SJCRH30 (cell line): ENCODE results near the gene FHIT. TPM values are rescaled to one million over a fixed set of nuclear protein-coding genes. Genes with fewer than 3 reads are reported as not detected.

Source experiments
- DNase-seq, 2 experiments: peaks; one replicate each; pipeline ENCODE4 v3.0.0-alpha.2; 2015 to 2020
- H3K27ac ChIP-seq: fragments of 250-450 bp; sonication (Bioruptor Pico); 2 replicates; pipeline ENCODE4 v1.5.1; 2020; ENCODE audit warnings: mild to moderate bottlenecking, moderate library complexity
- H3K27me3 ChIP-seq: fragments of 250-450 bp; sonication (Bioruptor Pico); 2 replicates; pipeline ENCODE4 v1.5.1; 2020; ENCODE audit warnings: mild to moderate bottlenecking, moderate library complexity
- H3K36me3 ChIP-seq: fragments of 250-450 bp; sonication (Bioruptor Pico); 2 replicates; pipeline ENCODE4 v1.5.1; 2020; ENCODE audit warnings: mild to moderate bottlenecking, moderate library complexity
- H3K4me1 ChIP-seq: fragments of 250-450 bp; sonication (Bioruptor Pico); 2 replicates; pipeline ENCODE4 v1.5.1; 2020; ENCODE audit warnings: mild to moderate bottlenecking, moderate library complexity
- H3K4me3 ChIP-seq: fragments of 250-450 bp; sonication (Bioruptor Pico); 2 replicates; pipeline ENCODE4 v1.5.1; 2020; ENCODE audit warnings: mild to moderate bottlenecking, moderate library complexity
- H3K9me3 ChIP-seq: fragments of 250-450 bp; sonication (Bioruptor Pico); replicated peaks from 2 replicates; pipeline ENCODE4 v1.5.1; 2020; ENCODE audit warnings: mild to moderate bottlenecking, moderate library complexity
- total RNA-seq: library from RNA; depleted of rRNA; stranded (reverse); fragments of >200 nt; shearing (Covaris generic); gene quantifications from 2 replicates; pipeline ENCODE4 v1.2.3, GENCODE V29; 2014

FHIT gene
- total RNA-seq, 1 experiment from 2014 or later = 2.2 TPM

DNA sequence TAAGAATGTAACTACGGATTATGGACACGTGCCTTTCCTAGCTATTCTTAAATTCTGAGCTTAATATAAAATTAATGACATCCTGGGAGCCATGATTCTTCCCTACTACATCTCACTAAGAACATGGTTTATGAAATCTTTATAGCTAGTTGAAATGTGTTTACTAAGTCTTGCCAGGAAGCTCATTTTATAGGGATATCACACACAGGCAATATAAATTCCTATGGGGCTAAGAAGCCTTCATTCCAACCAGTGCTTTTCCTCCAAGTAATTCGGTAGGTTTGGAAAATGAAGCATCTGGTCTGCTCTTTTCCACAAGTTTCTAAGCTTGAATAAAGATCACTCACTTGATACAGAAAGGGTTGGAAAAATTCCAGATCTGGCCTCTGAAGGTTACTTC, 802.6 kb downstream of the FHIT start:
- DNase-seq = no peak
- H3K4me3 ChIP-seq = no peak overlapping the region
- H3K27me3 ChIP-seq = no peaks in the 10 kb centered on the region
- no peaks in the 10 kb centered on the region for H3K9me3 ChIP-seq
- no peaks in the 10 kb centered on the region for H3K4me1 ChIP-seq
- no peaks in the 10 kb centered on the region for H3K36me3 ChIP-seq
- H3K27ac ChIP-seq = no peak overlapping the region

GRCh38 chr3:60445446-60445845, 805.8 kb downstream of the FHIT start:
- no peaks in the 10 kb centered on the region for H3K4me1 ChIP-seq
- no peaks in the 10 kb centered on the region for H3K27me3 ChIP-seq
- H3K9me3 ChIP-seq = no peaks in the 10 kb centered on the region
- no peak overlapping the region for H3K27ac ChIP-seq
- no peak for DNase-seq
- no peaks in the 10 kb centered on the region for H3K36me3 ChIP-seq
- no peak overlapping the region for H3K4me3 ChIP-seq

DNA sequence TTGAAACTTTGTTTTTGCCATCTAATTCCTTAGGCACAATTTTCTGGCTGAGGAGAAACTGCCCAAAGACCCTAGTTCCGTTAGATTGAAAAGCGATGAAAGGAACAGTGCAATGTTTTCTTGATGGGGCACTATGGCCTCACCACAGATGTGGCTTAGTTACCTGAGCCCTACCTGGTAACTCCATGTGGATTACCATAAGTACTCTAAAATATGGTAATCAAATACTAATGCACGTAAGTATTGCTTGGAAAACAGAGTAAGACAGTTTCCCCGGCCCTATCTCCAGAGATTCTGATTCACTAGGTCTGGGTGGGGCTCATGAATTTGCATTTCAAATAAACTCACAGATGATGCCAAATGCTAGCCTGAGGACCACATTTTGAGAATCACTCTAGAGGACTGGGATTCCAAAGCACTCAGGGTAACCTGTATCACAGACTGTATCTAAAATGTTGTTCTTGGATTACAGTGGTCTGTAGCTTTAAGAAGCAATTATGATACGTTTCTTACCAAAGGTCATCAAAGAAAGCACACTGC, 806.3 kb downstream of the FHIT start:
- H3K4me3 ChIP-seq = no peak overlapping the region
- no peaks in the 10 kb centered on the region for H3K36me3 ChIP-seq
- DNase-seq = no peak
- H3K9me3 ChIP-seq = no peaks in the 10 kb centered on the region
- no peaks in the 10 kb centered on the region for H3K27me3 ChIP-seq
- no peaks in the 10 kb centered on the region for H3K4me1 ChIP-seq
- no peak overlapping the region for H3K27ac ChIP-seq

GRCh38 chr3:60440869-60441268, 810.4 kb downstream of the FHIT start:
- no peak overlapping the region for H3K27ac ChIP-seq
- H3K4me1 ChIP-seq = no peaks in the 10 kb centered on the region
- H3K27me3 ChIP-seq = no peaks in the 10 kb centered on the region
- no peak for DNase-seq
- no peak overlapping the region for H3K4me3 ChIP-seq
- H3K9me3 ChIP-seq = no peaks in the 10 kb centered on the region
- H3K36me3 ChIP-seq = no peaks in the 10 kb centered on the region

- Histone ChIP-seq H3K9me3 (no peaks in the 10 kb centered on the region), H3K27me3 (no peaks in the 10 kb centered on the region), H3K4me1 (no peaks in the 10 kb centered on the region), H3K27ac (no peak overlapping the region), H3K36me3 (no peaks in the 10 kb centered on the region), H3K4me3 (no peak overlapping the region)
- no peak for DNase-seq
These were observed 815.2 kb downstream of the FHIT start for GRCh38 chr3:60435941-60436650.

- no peak overlapping the region for H3K27ac ChIP-seq
- H3K27me3 ChIP-seq = no peaks in the 10 kb centered on the region
- DNase-seq = no peak
- no peaks in the 10 kb centered on the region for H3K4me1 ChIP-seq
- no peaks in the 10 kb centered on the region for H3K36me3 ChIP-seq
- no peaks in the 10 kb centered on the region for H3K9me3 ChIP-seq
- no peak overlapping the region for H3K4me3 ChIP-seq
These were observed 816.3 kb downstream of the FHIT start for GRCh38 chr3:60434950-60435349.

DNA sequence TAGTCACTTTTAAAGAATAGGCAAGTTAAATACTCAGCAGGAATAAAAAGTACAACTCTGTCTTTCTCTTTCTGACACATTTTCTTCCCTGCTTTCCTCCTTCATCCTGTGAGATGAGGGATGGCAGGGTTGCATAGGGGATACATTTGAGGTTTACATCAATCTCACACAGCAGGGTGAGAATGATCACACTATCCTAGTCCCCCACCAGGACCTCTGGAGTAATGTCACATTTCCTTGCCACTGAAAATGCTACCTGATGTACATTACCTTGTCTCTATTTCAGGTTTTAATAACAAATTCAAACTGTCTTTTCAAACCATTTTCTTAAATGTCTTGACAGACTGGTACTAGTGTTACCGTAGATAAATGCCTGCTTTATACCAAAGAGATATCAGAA, 816.9 kb downstream of the FHIT start:
- H3K4me1 ChIP-seq = no peaks in the 10 kb centered on the region
- DNase-seq = no peak
- no peaks in the 10 kb centered on the region for H3K9me3 ChIP-seq

GRCh38 chr3:60431599-60431958, 819.7 kb downstream of the FHIT start:
- DNase-seq = peak; percentile 1 to 2

More for the DNA sequence above, 816.9 kb downstream of the FHIT start:
- H3K36me3 ChIP-seq = no peaks in the 10 kb centered on the region
- H3K4me3 ChIP-seq = no peak overlapping the region
- no peaks in the 10 kb centered on the region for H3K27me3 ChIP-seq
- H3K27ac ChIP-seq = no peak overlapping the region

GRCh38 chr3:60430205-60430604, 821.0 kb downstream of the FHIT start:
- DNase-seq = no peak
- H3K4me1 ChIP-seq = no peaks in the 10 kb centered on the region

More at GRCh38 chr3:60431599-60431958, 819.7 kb downstream of the FHIT start:
- H3K27me3 ChIP-seq = no peaks in the 10 kb centered on the region
- no peak overlapping the region for H3K4me3 ChIP-seq
- H3K4me1 ChIP-seq = no peaks in the 10 kb centered on the region
- no peak overlapping the region for H3K27ac ChIP-seq
- H3K9me3 ChIP-seq = no peaks in the 10 kb centered on the region
- H3K36me3 ChIP-seq = no peaks in the 10 kb centered on the region

GRCh38 chr3:60427109-60427508, 824.1 kb downstream of the FHIT start:
- Histone ChIP-seq H3K9me3 (no peaks in the 10 kb centered on the region), H3K27ac (no peak overlapping the region), H3K4me1 (no peaks in the 10 kb centered on the region), H3K4me3 (no peak overlapping the region), H3K27me3 (no peaks in the 10 kb centered on the region), H3K36me3 (no peaks in the 10 kb centered on the region)
- no peak for DNase-seq

More at GRCh38 chr3:60430205-60430604, 821.0 kb downstream of the FHIT start:
- no peak overlapping the region for H3K4me3 ChIP-seq
- H3K36me3 ChIP-seq = no peaks in the 10 kb centered on the region
- H3K9me3 ChIP-seq = no peaks in the 10 kb centered on the region
- no peaks in the 10 kb centered on the region for H3K27me3 ChIP-seq
- no peak overlapping the region for H3K27ac ChIP-seq

DNA sequence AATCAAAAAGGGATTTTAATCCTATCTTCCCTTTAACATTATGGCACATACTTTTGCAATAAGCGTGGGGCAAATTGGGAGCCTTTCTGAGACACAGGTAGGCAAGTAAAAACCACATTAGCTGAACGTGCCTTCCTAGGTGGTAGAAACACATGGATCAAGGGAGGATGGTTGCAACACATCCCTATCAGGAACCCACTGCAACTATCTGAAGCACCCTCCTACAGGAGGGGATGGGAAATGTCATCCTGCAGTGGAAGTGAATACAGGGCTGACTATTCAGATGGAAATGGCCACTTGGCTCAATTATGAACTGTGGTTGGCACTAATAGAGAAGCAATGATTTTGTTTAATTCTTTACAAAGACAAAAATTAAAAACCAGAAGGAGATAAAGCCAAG, 826.3 kb downstream of the FHIT start:
- H3K4me3 ChIP-seq = no peak overlapping the region
- no peaks in the 10 kb centered on the region for H3K9me3 ChIP-seq
- no peaks in the 10 kb centered on the region for H3K36me3 ChIP-seq
- H3K4me1 ChIP-seq = no peaks in the 10 kb centered on the region
- no peak for DNase-seq
- H3K27ac ChIP-seq = no peak overlapping the region
- H3K27me3 ChIP-seq = no peaks in the 10 kb centered on the region

GRCh38 chr3:60424034-60424433, 827.2 kb downstream of the FHIT start:
- DNase-seq = no peak
- Histone ChIP-seq H3K27ac (no peak overlapping the region), H3K27me3 (no peaks in the 10 kb centered on the region), H3K36me3 (no peaks in the 10 kb centered on the region), H3K9me3 (no peaks in the 10 kb centered on the region), H3K4me3 (no peak overlapping the region), H3K4me1 (no peaks in the 10 kb centered on the region)

GRCh38 chr3:60423556-60423955, 827.7 kb downstream of the FHIT start:
- no peaks in the 10 kb centered on the region for H3K9me3 ChIP-seq
- H3K27me3 ChIP-seq = no peaks in the 10 kb centered on the region
- no peak overlapping the region for H3K4me3 ChIP-seq
- no peak overlapping the region for H3K27ac ChIP-seq
- no peak for DNase-seq
- H3K36me3 ChIP-seq = no peaks in the 10 kb centered on the region
- H3K4me1 ChIP-seq = no peaks in the 10 kb centered on the region

- no peaks in the 10 kb centered on the region for H3K9me3 ChIP-seq
- no peak overlapping the region for H3K4me3 ChIP-seq
- no peaks in the 10 kb centered on the region for H3K36me3 ChIP-seq
- H3K27me3 ChIP-seq = no peaks in the 10 kb centered on the region
- DNase-seq = no peak
- no peak overlapping the region for H3K27ac ChIP-seq
- H3K4me1 ChIP-seq = no peaks in the 10 kb centered on the region
These were observed 829.4 kb downstream of the FHIT start for GRCh38 chr3:60421749-60422446.

- no peak overlapping the region for H3K27ac ChIP-seq
- H3K36me3 ChIP-seq = no peaks in the 10 kb centered on the region
- peak in 1 of 2 experiments; percentile 1 for DNase-seq
- H3K4me3 ChIP-seq = no peak overlapping the region
- H3K4me1 ChIP-seq = no peaks in the 10 kb centered on the region
- H3K9me3 ChIP-seq = no peaks in the 10 kb centered on the region
- no peaks in the 10 kb centered on the region for H3K27me3 ChIP-seq
These were observed 833.7 kb downstream of the FHIT start for GRCh38 chr3:60417576-60417975.
